ENCODE data around the gene GFOD2.

DNA sequence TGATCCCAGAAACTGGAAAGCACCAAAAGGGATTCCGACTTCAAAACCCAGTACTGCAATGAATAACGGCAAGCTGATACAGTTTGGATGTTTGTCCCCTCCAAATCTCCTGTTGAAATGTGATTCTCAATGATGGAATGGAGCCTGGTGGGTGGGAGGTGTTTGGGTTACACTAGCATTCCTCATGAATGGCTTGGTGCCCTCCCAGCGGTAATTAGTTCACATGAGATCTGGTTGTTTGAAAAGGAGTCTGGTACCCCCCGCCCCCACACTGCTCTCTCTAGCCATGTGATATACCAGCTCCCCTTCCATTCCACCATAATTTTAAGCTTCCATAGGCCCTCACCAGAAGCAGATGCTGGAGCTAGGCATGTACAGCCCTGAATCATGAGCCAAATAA is 47.2 kb upstream of the GFOD2 start:
- TF ChIP-seq UBTF (CRISPR knock-in tag; IDR thresholded peaks at IDR 0.05) (no peak), RFX5 (IDR thresholded peaks at IDR 0.05; ENCODE audit: low read depth, low read length) (no peak), NKX3-1 (CRISPR knock-in tag; IDR thresholded peaks at IDR 0.05) (no peak), MAX (IDR thresholded peaks at IDR 0.05) (no peak), E2F1 (CRISPR knock-in tag; IDR thresholded peaks at IDR 0.05) (no peak), ZNF512 (CRISPR knock-in tag; IDR thresholded peaks at IDR 0.05) (no peak), POLR2A (IDR thresholded peaks at IDR 0.05; ENCODE audit: insufficient read depth in 1 of 2, low read depth in 2 of 2, low read length in 2 of 2) (no peak)
- TF ChIP-seq, protein P1, sequence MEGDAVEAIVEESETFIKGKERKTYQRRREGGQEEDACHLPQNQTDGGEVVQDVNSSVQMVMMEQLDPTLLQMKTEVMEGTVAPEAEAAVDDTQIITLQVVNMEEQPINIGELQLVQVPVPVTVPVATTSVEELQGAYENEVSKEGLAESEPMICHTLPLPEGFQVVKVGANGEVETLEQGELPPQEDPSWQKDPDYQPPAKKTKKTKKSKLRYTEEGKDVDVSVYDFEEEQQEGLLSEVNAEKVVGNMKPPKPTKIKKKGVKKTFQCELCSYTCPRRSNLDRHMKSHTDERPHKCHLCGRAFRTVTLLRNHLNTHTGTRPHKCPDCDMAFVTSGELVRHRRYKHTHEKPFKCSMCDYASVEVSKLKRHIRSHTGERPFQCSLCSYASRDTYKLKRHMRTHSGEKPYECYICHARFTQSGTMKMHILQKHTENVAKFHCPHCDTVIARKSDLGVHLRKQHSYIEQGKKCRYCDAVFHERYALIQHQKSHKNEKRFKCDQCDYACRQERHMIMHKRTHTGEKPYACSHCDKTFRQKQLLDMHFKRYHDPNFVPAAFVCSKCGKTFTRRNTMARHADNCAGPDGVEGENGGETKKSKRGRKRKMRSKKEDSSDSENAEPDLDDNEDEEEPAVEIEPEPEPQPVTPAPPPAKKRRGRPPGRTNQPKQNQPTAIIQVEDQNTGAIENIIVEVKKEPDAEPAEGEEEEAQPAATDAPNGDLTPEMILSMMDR (CRISPR knock-in tag; IDR thresholded peaks at IDR 0.05) = no peak
- TF ChIP-seq, protein P2, sequence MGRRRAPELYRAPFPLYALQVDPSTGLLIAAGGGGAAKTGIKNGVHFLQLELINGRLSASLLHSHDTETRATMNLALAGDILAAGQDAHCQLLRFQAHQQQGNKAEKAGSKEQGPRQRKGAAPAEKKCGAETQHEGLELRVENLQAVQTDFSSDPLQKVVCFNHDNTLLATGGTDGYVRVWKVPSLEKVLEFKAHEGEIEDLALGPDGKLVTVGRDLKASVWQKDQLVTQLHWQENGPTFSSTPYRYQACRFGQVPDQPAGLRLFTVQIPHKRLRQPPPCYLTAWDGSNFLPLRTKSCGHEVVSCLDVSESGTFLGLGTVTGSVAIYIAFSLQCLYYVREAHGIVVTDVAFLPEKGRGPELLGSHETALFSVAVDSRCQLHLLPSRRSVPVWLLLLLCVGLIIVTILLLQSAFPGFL (CRISPR knock-in tag; IDR thresholded peaks at IDR 0.05) = no peak
